Esophagus muscularis mucosa (tissue), 3 donors: ENCODE results near the gene PCDHB5.
A peak's percentile ranks its signal among the peaks of the same experiment; 100 is the strongest.

Experiments
- CTCF ChIP-seq, 3 experiments: fragments of 200-600 bp in 2 of 3; fragments of 450-650 bp in 1 of 3; sonication (generic) in 2 of 3; IDR thresholded peaks; one replicate each; pipeline ENCODE4 v1.5.1; 2017 to 2019; ENCODE audit warnings: antibody characterized with exemption in 3 of 3, mild to moderate bottlenecking in 2 of 3, moderate library complexity in 1 of 3
- POLR2A ChIP-seq: fragments of 450-650 bp; IDR thresholded peaks from one replicate; pipeline ENCODE4 v1.6.1; 2017; ENCODE audit warnings: antibody characterized with exemption, moderate library complexity, mild to moderate bottlenecking, low read depth
- POLR2AphosphoS5 ChIP-seq, 2 donors: sonication (generic); formaldehyde crosslinking; IDR thresholded peaks; one replicate each; pipeline ENCODE4 v1.6.1; 2017; ENCODE audit warnings: antibody characterized with exemption in 2 of 2

- TF ChIP-seq CTCF (IDR thresholded peaks at IDR 0.05) (peak; percentile 12 to 40 (median 28)), POLR2AphosphoS5 (IDR thresholded peaks at IDR 0.05) (no peak), POLR2A (no peak)
These were observed at the start of gene PCDHB5 for GRCh38 chr5:141135030-141135717.
